Inflammatory macrophage treated with lipopolysaccharide for 4 hours (primary cell): ENCODE measurements around the gene CENPVL1.
"Not testable (repeated sequence)": the region's sequence is repeated elsewhere in the genome, so short reads cannot be mapped to it uniquely, and the experiment has no call there.

ENCODE experiments used
- DNase-seq: peaks from one replicate; pipeline ENCODE4 v3.0.0-alpha.2; 2020

Gene CENPVL1

DNA sequence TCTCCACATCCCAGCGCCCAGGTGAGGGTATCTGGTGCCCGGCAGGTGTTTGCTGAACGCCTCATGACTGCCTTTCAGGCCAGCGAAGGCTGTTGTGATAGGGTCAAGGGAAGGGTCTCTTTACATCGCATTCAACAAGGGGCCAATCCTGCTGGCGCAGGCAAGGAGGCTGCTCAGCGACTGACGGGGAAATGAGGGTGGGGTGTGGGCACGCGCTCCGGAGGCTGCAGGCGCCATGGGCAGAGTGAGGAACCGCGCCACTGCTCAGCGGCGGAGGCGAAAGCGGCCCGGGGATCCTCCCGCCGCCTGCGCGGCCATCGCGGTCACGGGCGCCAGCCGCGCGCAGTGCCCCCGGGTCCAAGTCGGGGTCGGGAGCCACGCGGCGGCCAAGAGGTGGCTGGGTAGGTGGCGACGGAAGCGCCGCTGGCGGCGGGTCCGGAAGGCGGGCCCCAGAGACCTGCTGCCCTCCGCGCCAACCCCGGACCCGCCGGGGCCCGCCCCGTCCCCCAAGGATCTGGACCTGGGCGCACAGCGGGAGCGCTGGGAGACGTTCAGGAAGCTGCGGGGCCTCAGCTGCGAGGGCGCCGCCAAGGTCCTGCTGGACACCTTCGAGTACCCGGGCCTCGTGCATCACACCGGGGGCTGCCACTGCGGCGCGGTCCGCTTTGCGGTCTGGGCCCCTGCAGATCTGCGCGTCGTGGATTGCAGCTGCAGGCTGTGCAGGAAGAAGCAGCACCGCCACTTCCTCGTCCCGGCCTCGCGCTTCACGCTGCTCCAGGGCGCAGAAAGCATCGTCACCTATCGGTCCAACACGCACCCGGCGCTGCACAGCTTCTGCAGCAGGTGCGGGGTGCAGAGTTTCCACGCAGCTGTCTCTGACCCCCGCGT, at the start of gene CENPVL1:
Gene CENPVL1, plus strand, starts transcription at position 236 of the 888 bp plus-strand sequence. Its CDS starts 0 bp downstream, at position 236.
- not testable (repeated sequence) for DNase-seq

DNA sequence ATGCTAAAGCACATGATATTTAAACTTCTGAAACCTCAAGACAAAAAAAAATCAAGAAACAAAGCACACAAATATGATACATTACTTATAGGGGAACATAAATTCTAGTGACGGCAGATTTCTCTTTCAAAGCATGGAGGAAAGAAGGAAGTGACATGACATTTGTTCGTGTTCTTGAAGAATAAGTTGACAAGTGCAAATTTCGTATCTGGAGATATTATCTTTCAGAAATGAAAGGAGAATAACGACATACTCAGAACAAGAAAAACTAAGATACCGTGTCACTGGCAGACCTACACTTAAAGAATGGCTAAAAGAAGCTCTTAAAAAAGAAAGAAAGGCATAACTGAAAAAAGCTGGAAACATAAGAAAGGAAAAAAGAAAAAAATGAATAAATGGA, 44.3 kb upstream of the CENPVL1 start:
- DNase-seq: no peak

DNA sequence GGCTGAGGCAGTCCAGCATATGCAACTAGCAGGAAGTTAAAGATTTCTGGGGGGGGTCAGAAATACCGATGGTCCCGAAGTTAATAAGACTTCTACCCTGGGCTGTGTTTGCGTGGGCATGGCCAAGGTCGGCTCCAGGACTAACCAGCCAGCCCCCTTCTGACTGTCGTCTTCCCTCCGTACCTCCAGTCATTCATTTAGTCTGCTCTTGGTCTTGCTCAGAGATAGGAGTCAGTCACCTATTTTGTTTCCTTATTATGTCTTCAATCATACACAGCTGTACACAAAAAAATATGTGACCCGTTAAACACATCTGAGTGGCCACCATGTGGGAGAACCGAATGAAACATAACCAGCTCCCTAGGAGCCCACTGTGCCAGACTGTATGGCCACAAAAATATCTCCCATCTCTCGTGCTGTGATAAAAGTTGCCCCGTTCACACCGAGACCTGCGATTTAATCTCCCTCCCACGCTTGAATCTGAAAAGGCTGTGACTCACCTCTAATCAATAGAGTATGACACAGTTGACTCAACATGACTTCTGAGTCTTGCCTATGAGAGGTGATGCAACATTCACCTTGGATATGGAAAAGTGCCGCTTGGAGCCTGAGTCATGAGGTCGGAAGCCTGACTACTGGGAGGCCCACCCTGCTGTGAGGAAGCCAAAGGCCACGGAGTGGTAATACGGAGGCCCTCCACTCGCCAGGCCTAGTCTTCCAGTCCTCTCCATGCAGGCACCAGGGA, 30.5 kb upstream of the CENPVL1 start:
- DNase-seq: not testable (repeated sequence)

DNA sequence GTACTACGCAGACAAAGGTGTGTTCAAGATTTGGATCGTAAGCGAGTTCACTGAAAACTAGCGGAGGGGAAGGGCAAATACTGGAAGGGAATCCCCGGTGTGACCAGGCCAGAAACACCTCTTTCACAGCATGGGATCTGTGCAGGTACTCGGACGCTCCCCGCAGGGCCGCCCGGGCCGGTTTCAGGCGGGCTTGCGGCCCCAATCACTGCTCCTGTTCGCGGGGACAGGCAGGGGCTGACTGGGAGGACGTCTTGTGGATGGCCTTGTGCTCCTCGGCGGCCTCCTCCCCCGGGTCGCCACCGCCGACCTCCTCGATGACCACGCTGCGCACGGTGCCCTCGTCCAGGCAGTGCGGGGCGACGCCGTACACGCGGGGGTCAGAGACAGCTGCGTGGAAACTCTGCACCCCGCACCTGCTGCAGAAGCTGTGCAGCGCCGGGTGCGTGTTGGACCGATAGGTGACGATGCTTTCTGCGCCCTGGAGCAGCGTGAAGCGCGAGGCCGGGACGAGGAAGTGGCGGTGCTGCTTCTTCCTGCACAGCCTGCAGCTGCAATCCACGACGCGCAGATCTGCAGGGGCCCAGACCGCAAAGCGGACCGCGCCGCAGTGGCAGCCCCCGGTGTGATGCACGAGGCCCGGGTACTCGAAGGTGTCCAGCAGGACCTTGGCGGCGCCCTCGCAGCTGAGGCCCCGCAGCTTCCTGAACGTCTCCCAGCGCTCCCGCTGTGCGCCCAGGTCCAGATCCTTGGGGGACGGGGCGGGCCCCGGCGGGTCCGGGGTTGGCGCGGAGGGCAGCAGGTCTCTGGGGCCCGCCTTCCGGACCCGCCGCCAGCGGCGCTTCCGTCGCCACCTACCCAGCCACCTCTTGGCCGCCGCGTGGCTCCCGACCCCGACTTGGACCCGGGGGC, 28.2 kb upstream of the CENPVL1 start:
- DNase-seq: not testable (repeated sequence)

GRCh38 chrX:51682720-51683062, 27.6 kb upstream of the CENPVL1 start, which contains the start of gene CENPVL2:
Gene CENPVL2, minus strand, starts transcription at chrX:51682831. Its CDS starts 0 bp downstream, at chrX:51682831.
- DNase-seq: not testable (repeated sequence)

GRCh38 chrX:51694254-51694653, 16.1 kb upstream of the CENPVL1 start:
- DNase-seq: no peak

GRCh38 chrX:51697397-51697796, 12.9 kb upstream of the CENPVL1 start:
- DNase-seq: no peak

DNA sequence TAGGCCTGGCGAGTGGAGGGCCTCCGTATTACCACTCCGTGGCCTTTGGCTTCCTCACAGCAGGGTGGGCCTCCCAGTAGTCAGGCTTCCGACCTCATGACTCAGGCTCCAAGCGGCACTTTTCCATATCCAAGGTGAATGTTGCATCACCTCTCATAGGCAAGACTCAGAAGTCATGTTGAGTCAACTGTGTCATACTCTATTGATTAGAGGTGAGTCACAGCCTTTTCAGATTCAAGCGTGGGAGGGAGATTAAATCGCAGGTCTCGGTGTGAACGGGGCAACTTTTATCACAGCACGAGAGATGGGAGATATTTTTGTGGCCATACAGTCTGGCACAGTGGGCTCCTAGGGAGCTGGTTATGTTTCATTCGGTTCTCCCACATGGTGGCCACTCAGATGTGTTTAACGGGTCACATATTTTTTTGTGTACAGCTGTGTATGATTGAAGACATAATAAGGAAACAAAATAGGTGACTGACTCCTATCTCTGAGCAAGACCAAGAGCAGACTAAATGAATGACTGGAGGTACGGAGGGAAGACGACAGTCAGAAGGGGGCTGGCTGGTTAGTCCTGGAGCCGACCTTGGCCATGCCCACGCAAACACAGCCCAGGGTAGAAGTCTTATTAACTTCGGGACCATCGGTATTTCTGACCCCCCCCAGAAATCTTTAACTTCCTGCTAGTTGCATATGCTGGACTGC, 2.8 kb downstream of the CENPVL1 start:
- not testable (repeated sequence) for DNase-seq

GRCh38 chrX:51728202-51728601, 17.9 kb downstream of the CENPVL1 start:
- no peak for DNase-seq

DNA sequence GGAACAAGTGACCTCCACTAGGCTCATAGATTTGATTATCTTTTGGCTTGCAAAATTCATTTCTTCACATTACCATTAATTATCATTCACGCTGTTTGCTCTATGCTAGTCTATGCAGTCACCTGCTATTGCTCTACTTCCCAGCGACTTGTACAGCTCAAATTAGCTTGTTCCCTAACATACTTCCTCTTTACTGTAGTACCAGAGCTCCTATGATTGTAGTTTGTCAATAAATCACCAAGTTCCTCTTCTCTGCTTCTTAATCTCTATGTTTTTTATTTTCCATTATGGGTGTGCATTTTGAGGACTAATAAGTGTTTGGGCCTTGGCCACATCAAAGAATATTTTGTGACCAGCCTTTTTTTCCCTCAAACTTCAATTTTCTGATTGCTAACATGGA, 26.8 kb downstream of the CENPVL1 start:
- peak; percentile 52 for DNase-seq

DNA sequence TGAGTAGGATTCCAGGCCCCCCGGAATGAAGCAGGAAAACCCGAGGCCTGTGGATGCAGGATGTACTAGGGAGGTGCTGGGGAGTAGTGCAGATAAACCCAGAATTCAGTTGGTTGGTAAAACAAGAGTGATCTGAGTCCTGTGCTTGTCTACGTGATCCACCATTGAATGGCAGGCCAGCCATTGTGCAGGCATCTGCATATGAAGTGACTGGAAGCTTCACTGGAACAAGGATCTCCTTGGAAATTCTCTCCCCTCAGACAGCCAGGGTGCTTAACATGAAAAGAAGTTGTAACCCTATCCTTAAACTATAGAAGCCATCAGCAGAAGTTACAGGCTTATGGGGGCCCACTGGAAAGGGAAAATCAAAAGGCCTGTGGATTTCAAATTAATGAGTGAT, 32.3 kb downstream of the CENPVL1 start:
- DNase-seq: no peak

DNA sequence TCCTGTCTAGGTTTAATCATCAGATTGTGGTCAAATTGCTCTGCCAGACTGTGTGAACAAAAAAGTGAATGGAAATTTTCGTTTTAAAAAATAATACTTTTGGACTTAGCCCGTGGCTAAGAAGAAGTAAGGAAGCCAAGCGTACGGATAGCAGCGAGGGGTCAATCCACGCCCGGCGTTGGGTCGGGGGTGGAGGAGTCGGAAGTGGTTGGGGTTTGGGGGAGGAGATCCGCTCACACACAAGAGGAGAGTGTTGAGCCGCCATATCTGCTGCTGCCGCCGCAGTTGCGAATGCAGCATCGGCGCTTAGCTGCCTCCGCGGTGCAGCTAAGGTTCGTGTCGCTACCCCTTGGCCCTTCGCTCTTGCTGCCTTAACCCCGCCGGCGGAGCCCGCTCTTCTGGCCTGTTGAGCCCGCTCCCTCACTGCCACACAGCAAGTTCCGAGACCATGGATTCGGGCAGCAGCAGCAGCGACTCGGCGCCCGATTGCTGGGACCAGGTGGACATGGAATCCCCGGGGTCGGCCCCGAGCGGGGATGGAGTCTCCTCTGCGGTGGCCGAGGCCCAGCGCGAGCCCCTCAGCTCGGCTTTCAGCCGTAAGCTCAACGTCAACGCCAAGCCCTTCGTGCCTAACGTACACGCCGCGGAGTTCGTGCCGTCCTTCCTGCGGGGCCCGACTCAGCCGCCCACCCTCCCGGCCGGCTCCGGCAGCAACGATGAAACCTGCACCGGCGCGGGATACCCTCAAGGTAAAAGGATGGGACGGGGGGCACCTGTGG, 33.1 kb downstream of the CENPVL1 start, which contains the start of gene GSPT2:
Gene GSPT2, plus strand, starts transcription at position 264 of the 779 bp plus-strand sequence. Its CDS starts 185 bp downstream, at position 449.
- DNase-seq: peak; percentile 49

- no peak for DNase-seq
Observed at GRCh38 chrX:51747671-51748070, 37.4 kb downstream of the CENPVL1 start.

DNA sequence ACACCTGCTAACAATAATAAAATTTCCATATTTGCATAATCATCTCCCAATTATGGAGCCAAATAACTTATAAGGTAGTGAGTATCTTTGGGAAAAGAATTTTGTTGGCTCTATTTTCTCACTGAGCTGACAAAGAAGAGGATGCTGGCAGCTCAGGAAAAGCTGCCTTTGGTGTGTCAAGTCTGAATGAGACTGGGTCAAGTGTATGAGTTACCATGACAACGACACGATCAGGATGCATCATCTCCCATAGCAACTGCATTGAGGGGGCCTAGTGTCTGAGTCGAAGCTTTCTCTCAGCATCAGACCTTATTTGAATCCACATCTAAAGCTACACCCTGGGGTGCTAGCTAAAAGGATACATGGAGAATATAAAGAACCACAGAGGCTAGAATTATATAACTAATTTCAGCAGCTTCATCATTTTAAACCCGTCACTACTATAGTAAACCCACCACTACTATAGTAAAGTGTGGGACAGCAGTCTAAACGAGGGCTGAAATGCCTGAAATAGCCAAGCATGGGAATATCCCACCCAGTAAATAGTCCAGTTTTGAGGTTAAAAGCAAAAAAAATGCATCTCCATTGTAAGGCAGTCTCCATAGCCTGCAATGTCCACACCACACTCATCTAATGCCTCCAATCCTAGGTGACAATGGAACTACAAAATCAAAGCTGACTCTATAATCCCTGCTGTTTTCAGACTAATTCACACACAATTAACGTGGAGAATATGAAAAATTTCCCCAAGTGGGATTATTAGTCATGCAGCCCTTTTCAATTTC, 48.9 kb downstream of the CENPVL1 start:
- no peak for DNase-seq

DNA sequence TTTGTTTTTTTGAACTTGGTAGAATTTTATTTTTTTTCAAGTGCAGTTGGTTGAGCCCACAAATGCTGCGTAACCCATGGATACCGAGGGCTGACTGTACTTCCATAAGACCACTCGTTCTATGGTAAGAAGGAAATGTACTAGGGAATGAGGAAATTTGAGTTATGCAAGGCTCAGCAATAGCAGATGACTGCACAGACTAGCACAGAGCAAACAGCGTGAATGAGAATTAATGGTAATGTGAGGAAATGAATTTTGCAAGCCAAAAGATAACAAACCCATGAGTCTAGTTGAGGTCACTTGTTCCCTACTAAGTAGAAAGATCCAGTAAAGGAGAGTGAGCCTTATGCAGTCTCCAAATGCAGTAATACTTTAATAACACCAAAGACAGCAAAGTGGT, 50.3 kb downstream of the CENPVL1 start:
- peak; percentile 18 for DNase-seq
